Prostate gland (tissue), 2 donors: ENCODE results near the gene SNX9. TPM values are rescaled to one million over a fixed set of nuclear protein-coding genes. Genes with fewer than 3 reads are reported as not detected.
A peak's percentile ranks its signal among the peaks of the same experiment; 100 is the strongest.
"Not testable (repeated sequence)": the region's sequence is repeated elsewhere in the genome, so short reads cannot be mapped to it uniquely, and the experiment has no call there.

ENCODE experiments used
- DNase-seq: peaks from one replicate; pipeline ENCODE4 v3.0.0-alpha.2; 2019; ENCODE audit warnings: low spot score
- H3K27ac ChIP-seq, 2 donors: fragments of 200-600 bp; sonication (generic); 2 replicates each; pipeline ENCODE4 v1.5.1; 2017 to 2019
- H3K27me3 ChIP-seq: fragments of 200-600 bp; sonication (generic); replicated peaks from 2 replicates; pipeline ENCODE4 v1.5.1; 2019; ENCODE audit not compliant: insufficient read depth
- H3K36me3 ChIP-seq, 2 donors: fragments of 200-600 bp; sonication (generic); 1 replicate in 1 of 2; 2 replicates in 1 of 2; pipeline versions ENCODE4 v1.5.1 to v1.8.1; 2017 to 2019
- H3K4me1 ChIP-seq: fragments of 200-600 bp; sonication (generic); replicated peaks from 2 replicates; pipeline ENCODE4 v1.5.1; 2019
- H3K4me3 ChIP-seq, 2 donors: fragments of 200-600 bp; sonication (generic); 2 replicates each; pipeline ENCODE4 v1.5.1; 2017 to 2019
- H3K9me3 ChIP-seq: fragments of 200-600 bp; sonication (generic); 2 replicates; pipeline ENCODE4 v1.5.1; 2017
- POLR2A ChIP-seq: fragments of 450-650 bp; IDR thresholded peaks from one replicate; pipeline ENCODE4 v1.6.1; 2016; ENCODE audit warnings: antibody characterized with exemption, mild to moderate bottlenecking
- POLR2AphosphoS5 ChIP-seq: sonication (generic); formaldehyde crosslinking; IDR thresholded peaks from one replicate; pipeline ENCODE4 v1.6.1; 2017; ENCODE audit warnings: antibody characterized with exemption
- WGBS: methylation state at CpG from one replicate; pipeline ENCODE4 v1.1.5; 2018; 5-methylcytosine and 5-hydroxymethylcytosine counted together
- intact Hi-C: fragments of 100-400 bp; cut with DNase I; formaldehyde crosslinking; loops from one replicate; pipeline ENCODE4 v1.14.2; 2022
- total RNA-seq, 2 donors: library from RNA; depleted of rRNA; stranded (reverse); fragments of >200 nt; gene quantifications; one replicate each; pipeline ENCODE4 v1.1.0, GENCODE V29; 2016
- TF ChIP-seq, protein P1 (sequence below), 4 experiments: fragments of 200-600 bp in 2 of 4; fragments of 450-650 bp in 2 of 4; sonication (generic) in 2 of 4; IDR thresholded peaks; 1 replicate in 3 of 4; 2 replicates in 1 of 4; pipeline ENCODE4 v1.5.1; 2016 to 2019; ENCODE audit warnings: antibody characterized with exemption in 4 of 4, mild to moderate bottlenecking in 2 of 4, moderate library complexity in 2 of 4

SNX9 gene
- total RNA-seq, 2 donors from 2014 or later, result 39.2 to 40.6 TPM

DNA sequence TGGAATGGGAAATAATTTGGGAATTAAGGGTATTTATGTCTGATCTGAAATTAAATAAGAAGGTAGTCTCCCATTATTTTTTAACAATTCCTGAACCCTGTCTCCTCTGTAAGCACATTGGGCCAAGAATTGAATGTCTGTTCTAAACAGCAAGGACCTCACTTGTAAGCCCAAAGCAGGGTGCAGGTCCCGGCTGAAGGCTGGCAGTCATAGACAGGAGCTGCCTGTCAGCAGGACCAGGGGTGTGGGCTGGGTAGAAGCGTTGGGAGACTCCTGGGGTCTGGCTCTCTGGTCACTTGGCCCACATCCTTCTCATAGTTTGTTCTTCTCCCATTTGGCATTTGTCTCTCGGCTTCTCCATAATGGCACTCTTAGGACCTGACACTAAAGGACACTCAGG, 75.6 kb downstream of the SNX9 start:
- TF ChIP-seq, protein P1, sequence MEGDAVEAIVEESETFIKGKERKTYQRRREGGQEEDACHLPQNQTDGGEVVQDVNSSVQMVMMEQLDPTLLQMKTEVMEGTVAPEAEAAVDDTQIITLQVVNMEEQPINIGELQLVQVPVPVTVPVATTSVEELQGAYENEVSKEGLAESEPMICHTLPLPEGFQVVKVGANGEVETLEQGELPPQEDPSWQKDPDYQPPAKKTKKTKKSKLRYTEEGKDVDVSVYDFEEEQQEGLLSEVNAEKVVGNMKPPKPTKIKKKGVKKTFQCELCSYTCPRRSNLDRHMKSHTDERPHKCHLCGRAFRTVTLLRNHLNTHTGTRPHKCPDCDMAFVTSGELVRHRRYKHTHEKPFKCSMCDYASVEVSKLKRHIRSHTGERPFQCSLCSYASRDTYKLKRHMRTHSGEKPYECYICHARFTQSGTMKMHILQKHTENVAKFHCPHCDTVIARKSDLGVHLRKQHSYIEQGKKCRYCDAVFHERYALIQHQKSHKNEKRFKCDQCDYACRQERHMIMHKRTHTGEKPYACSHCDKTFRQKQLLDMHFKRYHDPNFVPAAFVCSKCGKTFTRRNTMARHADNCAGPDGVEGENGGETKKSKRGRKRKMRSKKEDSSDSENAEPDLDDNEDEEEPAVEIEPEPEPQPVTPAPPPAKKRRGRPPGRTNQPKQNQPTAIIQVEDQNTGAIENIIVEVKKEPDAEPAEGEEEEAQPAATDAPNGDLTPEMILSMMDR (IDR thresholded peaks at IDR 0.05), result no peak
- TF ChIP-seq POLR2AphosphoS5, result no peak
- no peak for TF ChIP-seq POLR2A
- WGBS, result 87% methylated on average over 3 of the region's 3 CpGs
- no peaks in the 10 kb centered on the region for H3K4me1 ChIP-seq
- H3K36me3 ChIP-seq, result peaks cover 0 to 6% of the 10 kb centered on the region in 2 donors
- H3K27me3 ChIP-seq, result no peaks in the 10 kb centered on the region
- no peak for DNase-seq
- no peaks in the 10 kb centered on the region for H3K9me3 ChIP-seq
- intact Hi-C loops, result no loop called here
- H3K4me3 ChIP-seq, result no peak overlapping the region
- peak overlapping the region in 1 of 2 donors; percentile 23 for H3K27ac ChIP-seq

- H3K36me3 ChIP-seq, H3K4me3 ChIP-seq, H3K9me3 ChIP-seq, intact Hi-C loops, H3K27me3 ChIP-seq, DNase-seq, H3K4me1 ChIP-seq: not testable (repeated sequence)
- H3K27ac ChIP-seq, result peak overlapping the region in 1 of 2 donors; percentile 37
- 45% methylated on average over 11 of the region's 11 CpGs for WGBS
Observed at GRCh38 chr6:157900262-157900661, 77.2 kb downstream of the SNX9 start.

- H3K27me3 ChIP-seq, H3K27ac ChIP-seq, intact Hi-C loops, H3K4me1 ChIP-seq, H3K36me3 ChIP-seq, H3K4me3 ChIP-seq, H3K9me3 ChIP-seq, DNase-seq: not testable (repeated sequence)
- WGBS, result 21% methylated on average over 4 of the region's 4 CpGs
Observed at GRCh38 chr6:157900751-157901150, 77.7 kb downstream of the SNX9 start.

GRCh38 chr6:157904999-157905398, 82.0 kb downstream of the SNX9 start:
- Histone ChIP-seq H3K4me1 (no peaks in the 10 kb centered on the region), H3K27ac (no peak overlapping the region), H3K36me3 (peaks cover 0 to 11% of the 10 kb centered on the region in 2 donors), H3K9me3 (no peaks in the 10 kb centered on the region), H3K27me3 (no peaks in the 10 kb centered on the region), H3K4me3 (no peak overlapping the region)
- intact Hi-C loops, result no loop called here
- 83% methylated on average over 4 of the region's 4 CpGs for WGBS
- DNase-seq, result no peak
- TF ChIP-seq POLR2AphosphoS5 (no peak), POLR2A (no peak)
- TF ChIP-seq, protein P1 (IDR thresholded peaks at IDR 0.05), result no peak

- Histone ChIP-seq H3K27ac (peak overlapping the region in 1 of 2 donors; percentile 47), H3K27me3 (no peaks in the 10 kb centered on the region), H3K9me3 (no peaks in the 10 kb centered on the region), H3K4me3 (no peak overlapping the region), H3K36me3 (peaks cover 0 to 17% of the 10 kb centered on the region in 2 donors), H3K4me1 (no peaks in the 10 kb centered on the region)
- WGBS, result 67% methylated on average over 11 of the region's 11 CpGs
- intact Hi-C loops, result no loop called here
- DNase-seq, result peak; percentile 14
- TF ChIP-seq POLR2A (no peak), POLR2AphosphoS5 (peak; percentile 50)
- TF ChIP-seq, protein P1 (IDR thresholded peaks at IDR 0.05), result no peak
Observed at GRCh38 chr6:157905590-157906342, 82.7 kb downstream of the SNX9 start.

DNA sequence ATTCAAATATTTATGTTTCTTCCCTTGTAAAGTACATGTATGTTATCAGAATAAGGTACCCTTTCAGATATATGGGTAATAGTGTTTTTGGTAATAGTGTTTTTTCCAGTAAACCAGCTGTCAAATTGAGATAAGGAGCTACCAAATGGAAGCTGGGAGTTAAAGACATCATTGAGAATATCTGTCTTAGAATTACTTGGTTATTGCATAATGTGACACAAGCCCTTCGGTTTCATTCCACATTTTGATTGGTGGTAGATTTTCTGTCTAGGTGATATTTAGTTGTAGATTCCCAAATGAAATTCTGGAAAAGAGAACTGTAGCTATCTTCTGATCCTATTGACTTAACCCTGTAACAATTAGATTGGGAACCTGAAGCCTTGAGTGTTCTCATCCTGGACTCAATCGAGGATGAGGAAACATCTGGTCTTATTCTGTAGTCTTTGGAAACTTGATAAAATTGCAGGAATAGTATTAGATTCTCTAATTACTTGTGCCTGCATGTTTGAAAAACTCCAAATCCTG, 83.6 kb downstream of the SNX9 start:
- H3K27ac ChIP-seq, result no peak overlapping the region
- no peak for TF ChIP-seq POLR2AphosphoS5
- no peak for TF ChIP-seq POLR2A
- TF ChIP-seq, protein P1 (IDR thresholded peaks at IDR 0.05), result no peak
- WGBS, result 78% methylated on average over 2 of the region's 2 CpGs

More for the DNA sequence above, 83.6 kb downstream of the SNX9 start:
- DNase-seq, result no peak
- Histone ChIP-seq H3K4me3 (no peak overlapping the region), H3K4me1 (no peaks in the 10 kb centered on the region), H3K36me3 (peaks cover 0 to 17% of the 10 kb centered on the region in 2 donors), H3K9me3 (no peaks in the 10 kb centered on the region), H3K27me3 (no peaks in the 10 kb centered on the region)
- intact Hi-C loops, result no loop called here
